HG03457 (cell line): Measurements from ENCODE around the gene RANBP3.
"Not testable (repeated sequence)": the region's sequence is repeated elsewhere in the genome, so short reads cannot be mapped to it uniquely, and the experiment has no call there.

Source experiments
- ATAC-seq: cut with Tn5 transposase; IDR thresholded peaks from one replicate; pipeline ENCODE4 v1.9.1; 2021; ENCODE audit warnings: moderate number of reproducible peaks; ENCODE audit not compliant: unreplicated experiment

The RANBP3 gene

DNA sequence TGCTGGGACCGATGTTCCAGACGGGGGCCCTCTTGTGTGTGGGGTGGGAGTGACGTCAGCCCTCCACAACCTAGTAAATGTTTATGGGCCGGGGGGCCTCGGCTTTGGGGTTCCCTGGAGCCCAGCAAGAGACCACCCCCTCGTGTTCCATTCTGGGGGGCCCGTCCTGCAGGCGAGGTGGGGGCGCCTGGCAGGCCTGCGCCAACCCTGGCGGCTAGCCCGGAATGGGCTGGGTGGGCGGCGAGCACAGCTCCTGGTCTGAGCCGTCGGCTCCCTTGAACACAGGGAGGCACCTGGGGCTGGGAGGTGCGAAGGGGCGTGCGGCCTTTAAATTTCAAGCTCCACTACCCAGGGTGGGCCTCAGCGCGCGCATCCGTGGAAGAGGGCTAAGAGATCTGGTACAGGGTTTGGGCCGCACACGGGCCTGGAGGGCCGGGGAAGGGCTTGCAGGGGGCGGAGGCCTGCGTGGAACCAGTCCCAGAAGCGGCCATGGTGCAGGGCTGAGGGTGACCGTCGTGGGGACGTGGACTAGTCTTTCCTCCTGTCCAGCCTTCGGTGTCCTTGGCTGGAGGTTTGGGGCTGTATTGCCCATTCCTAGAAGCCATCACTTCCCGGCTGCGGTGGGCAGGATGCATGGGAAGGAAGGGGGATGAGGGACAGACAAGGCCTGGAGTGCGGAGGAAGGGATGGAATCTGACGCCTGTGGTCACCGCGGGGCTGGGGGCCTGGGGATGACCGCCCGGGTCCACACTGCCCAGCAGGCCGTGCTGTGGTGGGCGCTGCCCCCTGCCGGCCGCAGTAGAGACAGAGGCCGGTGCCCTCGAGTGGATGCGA, 85.8 kb downstream of the RANBP3 start:
- no peak for ATAC-seq

GRCh38 chr19:5891572-5891937, 86.4 kb downstream of the RANBP3 start:
- ATAC-seq, result no peak

GRCh38 chr19:5890099-5890498, 87.8 kb downstream of the RANBP3 start:
- ATAC-seq, result no peak

GRCh38 chr19:5889288-5889971, 88.5 kb downstream of the RANBP3 start:
- ATAC-seq, result no peak

- ATAC-seq, result not testable (repeated sequence)
Observed at GRCh38 chr19:5884065-5884811, 93.7 kb downstream of the RANBP3 start.

DNA sequence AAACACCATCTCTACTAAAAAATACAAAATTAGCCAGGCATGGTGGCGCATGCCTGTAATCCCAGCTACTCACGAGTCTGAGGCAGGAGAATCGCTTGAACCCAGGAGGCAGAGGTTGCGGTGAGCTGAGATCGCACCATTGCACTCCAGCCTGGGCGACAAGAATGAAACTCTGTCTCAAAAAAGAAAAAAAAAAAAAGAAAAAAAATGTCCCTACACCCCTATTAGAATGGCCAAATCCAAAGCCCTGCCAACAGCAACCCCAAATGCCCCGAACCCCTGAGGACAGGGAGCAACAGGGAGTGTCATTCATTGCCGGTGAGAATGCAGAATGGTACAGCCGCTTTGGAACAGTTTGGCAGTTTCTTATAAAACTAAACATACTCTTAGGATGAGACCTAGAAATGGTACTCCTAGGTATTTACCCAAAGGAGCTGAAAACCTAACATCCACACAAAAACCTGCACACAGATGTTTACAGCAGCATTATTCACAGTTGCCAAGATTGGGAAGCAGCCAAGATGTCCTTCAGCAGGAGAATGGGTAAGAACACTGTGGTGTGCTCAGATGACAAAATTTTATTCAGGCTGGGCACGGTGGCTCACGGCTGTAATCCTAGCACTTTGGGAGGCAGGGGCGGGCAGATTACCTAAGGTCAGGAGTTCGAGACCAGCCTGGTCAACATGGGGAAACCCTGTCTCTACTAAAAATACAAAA, 94.6 kb downstream of the RANBP3 start:
- not testable (repeated sequence) for ATAC-seq

DNA sequence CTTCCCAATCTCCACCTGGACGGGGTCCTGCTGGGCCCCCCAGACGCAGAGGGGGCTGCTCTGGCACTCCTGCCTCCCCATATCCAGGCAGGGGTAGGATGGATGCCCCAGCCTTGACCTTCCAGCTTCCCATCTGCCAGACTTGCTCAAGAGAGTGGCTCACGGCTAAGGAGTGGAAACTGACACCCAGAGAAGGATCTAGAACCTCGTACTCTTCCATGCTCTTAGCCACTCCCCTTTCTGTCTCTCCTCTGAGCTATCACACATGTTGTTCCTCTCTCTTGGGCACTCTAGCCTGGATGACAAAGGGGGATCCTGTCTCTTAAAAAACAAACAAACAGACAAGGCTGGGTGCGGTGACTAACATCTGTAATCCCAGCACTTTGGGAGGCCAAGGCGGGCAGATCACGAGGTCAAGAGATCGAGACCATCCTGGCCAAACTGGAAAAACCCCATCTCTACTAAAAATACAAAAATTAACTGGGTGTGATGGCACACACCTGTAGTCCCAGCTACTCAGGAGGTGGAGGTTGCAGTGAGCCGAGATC, 95.4 kb downstream of the RANBP3 start:
- no peak for ATAC-seq

DNA sequence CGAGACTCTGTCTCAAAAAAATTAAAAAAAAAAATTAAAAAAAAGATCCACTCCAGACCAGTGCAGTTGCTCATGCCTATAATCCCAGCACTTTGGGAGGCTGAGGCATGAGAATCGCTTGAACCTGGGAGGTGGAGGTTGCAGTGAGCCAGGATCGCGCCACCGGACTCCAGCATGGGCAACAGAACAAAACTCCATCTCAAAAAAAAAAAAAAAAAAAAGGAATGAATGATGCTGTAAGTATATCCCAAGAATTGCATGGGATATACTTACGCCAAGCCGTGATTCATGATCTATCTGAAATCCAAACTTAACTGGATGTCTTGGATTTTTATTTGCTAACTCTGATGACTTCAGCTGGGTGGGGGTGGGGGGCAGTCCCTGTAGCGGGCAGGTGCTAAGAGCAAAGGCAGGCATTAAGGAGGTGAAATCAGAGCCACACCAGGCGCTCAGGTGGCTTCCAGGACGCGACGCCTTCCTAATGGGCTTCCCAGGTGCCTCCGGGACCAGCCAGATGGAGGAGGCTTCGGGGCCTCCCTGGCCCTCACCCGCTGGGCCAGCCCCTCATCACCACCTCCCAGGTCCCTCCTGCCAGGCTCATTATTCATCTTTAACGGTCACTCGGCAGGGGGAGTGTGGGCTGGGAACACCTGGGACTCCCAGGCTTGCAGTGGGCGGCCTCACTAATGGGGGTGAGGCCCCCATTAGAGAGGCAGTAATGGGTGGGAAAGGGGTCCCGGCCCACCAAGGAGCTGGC, 96.2 kb downstream of the RANBP3 start:
- no peak for ATAC-seq

DNA sequence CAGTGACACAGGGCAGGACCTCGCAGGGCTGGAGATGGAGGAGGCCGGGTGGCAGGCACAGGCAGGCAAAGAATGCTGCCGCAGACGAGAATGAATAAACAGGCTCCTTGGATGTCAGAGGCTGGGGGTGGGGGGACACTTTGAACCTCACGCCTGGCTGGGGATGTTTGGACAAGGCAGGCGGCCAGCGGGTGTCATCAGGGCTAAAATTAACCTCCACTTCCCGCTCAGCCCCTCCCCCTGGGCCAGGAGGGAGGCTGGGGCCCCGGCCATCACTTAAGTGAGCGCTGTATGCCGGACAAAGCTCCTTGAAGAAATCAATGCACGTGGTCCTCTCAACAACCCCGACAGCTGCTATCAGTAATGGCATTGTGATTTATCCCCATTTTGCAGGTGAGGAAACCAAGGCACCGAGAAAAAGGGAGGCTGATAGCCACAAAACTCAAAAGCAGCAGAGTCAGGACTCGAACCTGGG, 97.3 kb downstream of the RANBP3 start:
- ATAC-seq, result no peak

- ATAC-seq, result no peak
Observed at GRCh38 chr19:5880196-5880595, 97.7 kb downstream of the RANBP3 start.

GRCh38 chr19:5877882-5878281, 100.1 kb downstream of the RANBP3 start:
- no peak for ATAC-seq

DNA sequence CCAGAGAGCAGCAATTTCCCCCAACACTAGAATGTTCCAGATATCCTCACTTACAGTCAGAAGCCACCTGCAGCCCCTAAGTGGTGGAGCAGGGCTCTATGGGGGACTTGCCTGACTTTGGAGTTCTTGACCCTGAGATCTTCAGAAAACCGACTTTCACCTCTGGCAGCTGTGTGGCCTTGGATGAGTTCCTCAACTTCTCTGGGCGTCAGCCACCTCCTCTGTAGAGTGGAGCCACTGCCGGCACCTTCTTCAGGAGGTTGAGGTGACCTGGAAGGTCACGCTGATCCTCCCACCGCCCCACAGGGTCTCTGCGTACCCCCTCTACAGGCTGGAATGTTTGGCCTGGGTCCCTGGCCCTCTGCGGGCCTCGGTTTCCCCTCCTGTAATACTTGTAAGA, 100.5 kb downstream of the RANBP3 start:
- no peak for ATAC-seq

GRCh38 chr19:5874496-5874895, 103.4 kb downstream of the RANBP3 start:
- ATAC-seq, result not testable (repeated sequence)

DNA sequence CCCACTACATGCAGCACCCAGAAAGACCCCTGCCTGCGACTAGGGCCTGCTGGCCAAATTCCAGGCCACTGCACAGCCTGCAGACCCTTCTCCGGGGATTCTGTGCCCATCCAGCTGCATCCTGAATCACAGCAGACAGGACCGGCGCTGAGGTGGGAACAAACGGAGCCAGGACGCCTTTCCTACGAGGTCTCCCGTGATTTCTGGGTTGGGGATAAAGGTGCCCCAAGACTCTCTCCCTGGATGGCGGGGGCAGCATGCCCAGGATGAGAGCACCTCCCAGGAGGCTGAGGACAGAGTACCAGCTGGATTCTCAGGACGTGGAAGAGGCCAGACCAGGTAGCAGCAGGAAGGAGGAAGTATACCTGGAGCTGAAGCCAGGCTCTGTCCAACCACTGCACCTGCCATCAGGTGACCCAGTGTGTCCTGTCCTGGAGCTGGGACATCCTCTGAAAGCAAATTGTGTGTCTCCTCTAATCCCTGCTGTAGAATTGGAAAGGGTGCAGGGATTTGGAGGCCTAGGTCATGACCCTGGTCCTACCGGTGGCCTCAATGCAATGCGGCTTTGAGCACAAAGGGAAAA, 104.2 kb downstream of the RANBP3 start:
- no peak for ATAC-seq

- no peak for ATAC-seq
Observed at GRCh38 chr19:5870986-5871394, 107.0 kb downstream of the RANBP3 start.

GRCh38 chr19:5867201-5868136, 110.5 kb downstream of the RANBP3 start:
- ATAC-seq, result no peak
